GM23248 (cell line): ENCODE results near the gene ACTR3C.
"Not testable (repeated sequence)": the region's sequence is repeated elsewhere in the genome, so short reads cannot be mapped to it uniquely, and the experiment has no call there.

Experiments used
- EZH2 ChIP-seq: fragments of 200-600 bp; sonication (generic); IDR thresholded peaks from 2 replicates; pipeline ENCODE4 v1.6.1; 2018; ENCODE audit warnings: antibody characterized with exemption, mild to moderate bottlenecking; ENCODE audit not compliant: insufficient read depth, poor library complexity, severe bottlenecking
- EZH2phosphoT487 ChIP-seq: fragments of 200-600 bp; sonication (generic); IDR thresholded peaks from 2 replicates; pipeline ENCODE4 v1.6.1; 2018; ENCODE audit warnings: antibody characterized with exemption, moderate library complexity, mild to moderate bottlenecking, low read depth; ENCODE audit not compliant: insufficient read depth

- not testable (repeated sequence) for TF ChIP-seq EZH2, EZH2phosphoT487
These were observed 17.5 kb downstream of the ACTR3C start for GRCh38 chr7:150305903-150306284.
